ENCODE data around the gene GSDMA. TPM values are rescaled to one million over a fixed set of nuclear protein-coding genes. Genes with fewer than 3 reads are reported as not detected.
A peak's percentile ranks its signal among the peaks of the same experiment; 100 is the strongest.

GSDMA gene
- total RNA-seq, 1 donor from 2014 or later: not detected

- TF ChIP-seq CTCF (conservative IDR thresholded peaks at IDR 0.05): no peak
- Mint-ChIP-seq H3K9me3 (no peaks in the 10 kb centered on the region), H3K36me3 (no peaks in the 10 kb centered on the region), H3K27me3 (peaks cover 62% of the 10 kb centered on the region), H3K4me1 (ENCODE audit: unreplicated experiment) (peaks cover 4% of the 10 kb centered on the region), H3K27ac (no peak overlapping the region), H3K4me3 (no peak overlapping the region)
- DNase-seq (ENCODE audit: extremely low spot score, unreplicated experiment): no peak
Observed at GRCh38 chr17:39972271-39972670, 9.5 kb downstream of the GSDMA start.

GRCh38 chr17:39973496-39973895 is 10.7 kb downstream of the GSDMA start:
- Mint-ChIP-seq H3K27ac (no peak overlapping the region), H3K9me3 (no peaks in the 10 kb centered on the region), H3K36me3 (no peaks in the 10 kb centered on the region), H3K4me1 (ENCODE audit: unreplicated experiment) (peaks cover 4% of the 10 kb centered on the region), H3K27me3 (peaks cover 64% of the 10 kb centered on the region), H3K4me3 (no peak overlapping the region)
- DNase-seq (ENCODE audit: extremely low spot score, unreplicated experiment): no peak
- no peak for TF ChIP-seq CTCF (conservative IDR thresholded peaks at IDR 0.05)

GRCh38 chr17:39974433-39974832 is 11.6 kb downstream of the GSDMA start:
- no peaks in the 10 kb centered on the region for H3K36me3 Mint-ChIP-seq
- no peak overlapping the region for H3K27ac Mint-ChIP-seq
- H3K27me3 Mint-ChIP-seq: peaks cover 60% of the 10 kb centered on the region
- H3K9me3 Mint-ChIP-seq: no peaks in the 10 kb centered on the region
- TF ChIP-seq CTCF (conservative IDR thresholded peaks at IDR 0.05): no peak
- peaks cover 4% of the 10 kb centered on the region for H3K4me1 Mint-ChIP-seq (ENCODE audit: unreplicated experiment)
- DNase-seq (ENCODE audit: extremely low spot score, unreplicated experiment): no peak
- no peak overlapping the region for H3K4me3 Mint-ChIP-seq

GRCh38 chr17:39975801-39976200 is 13.0 kb downstream of the GSDMA start:
- Mint-ChIP-seq H3K4me3 (no peak overlapping the region), H3K36me3 (no peaks in the 10 kb centered on the region), H3K4me1 (ENCODE audit: unreplicated experiment) (peaks cover 10% of the 10 kb centered on the region), H3K27ac (no peak overlapping the region), H3K9me3 (no peaks in the 10 kb centered on the region), H3K27me3 (peaks cover 47% of the 10 kb centered on the region)
- DNase-seq (ENCODE audit: extremely low spot score, unreplicated experiment): no peak
- TF ChIP-seq CTCF (conservative IDR thresholded peaks at IDR 0.05): no peak

- no peaks in the 10 kb centered on the region for H3K36me3 Mint-ChIP-seq
- H3K4me3 Mint-ChIP-seq: peak overlapping the region; percentile 91
- H3K4me1 Mint-ChIP-seq (ENCODE audit: unreplicated experiment): peaks cover 16% of the 10 kb centered on the region
- H3K27ac Mint-ChIP-seq: peak overlapping the region; percentile 64
- no peaks in the 10 kb centered on the region for H3K9me3 Mint-ChIP-seq
- TF ChIP-seq CTCF (conservative IDR thresholded peaks at IDR 0.05): no peak
- peaks cover 21% of the 10 kb centered on the region for H3K27me3 Mint-ChIP-seq
- DNase-seq (ENCODE audit: extremely low spot score, unreplicated experiment): no peak
Observed at GRCh38 chr17:39979016-39979670, 16.3 kb downstream of the GSDMA start.

Measured in type B pancreatic cell (in vitro differentiated cells).